ENCODE results near the gene STXBP5L.

STXBP5L gene

DNA sequence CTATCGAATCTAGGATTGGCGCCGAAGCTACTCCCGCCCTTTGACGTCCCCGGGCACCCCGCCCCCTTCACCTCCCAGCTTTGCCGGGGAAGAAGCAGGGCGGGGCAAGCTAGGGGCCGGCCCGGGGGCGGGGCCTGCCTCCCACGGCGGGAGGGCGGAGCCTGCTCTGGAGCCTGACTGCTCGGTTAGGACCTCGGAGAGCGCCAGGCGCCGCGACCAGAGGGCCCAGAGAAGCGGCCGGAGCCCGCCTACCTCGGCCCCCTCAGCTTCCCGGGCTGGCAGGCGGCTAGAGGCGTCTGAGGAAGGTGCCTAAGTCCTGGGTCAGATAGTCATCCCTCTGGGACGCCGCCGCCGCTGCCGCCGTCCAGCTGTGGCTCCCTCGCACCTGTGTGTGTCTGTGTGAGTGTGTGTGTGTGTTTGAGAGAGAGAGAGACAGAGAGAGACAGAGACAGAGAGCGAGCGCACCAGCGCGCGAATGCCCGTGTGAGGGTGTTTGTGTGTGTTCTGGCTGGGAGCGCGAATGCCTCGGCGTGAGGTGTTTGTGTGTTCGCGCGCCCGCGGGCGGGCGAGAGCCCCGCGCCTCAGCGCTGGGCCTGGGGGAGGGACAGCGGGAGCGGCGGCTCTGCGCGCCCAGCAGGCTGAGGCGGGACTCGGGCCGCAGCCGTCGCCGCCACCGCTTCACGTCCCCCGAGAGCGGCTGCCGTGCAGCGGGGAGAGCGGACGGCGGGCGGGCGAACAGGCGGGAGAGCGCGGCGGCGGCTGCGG lies at the start of gene STXBP5L:
Gene STXBP5L, plus strand, starts transcription at position 176 of the 765 bp plus-strand sequence. CDS start 1,374 bp downstream, outside the sequence.
- peaks cover 62% of the 10 kb centered on the region for H3K27me3 ChIP-seq
- no peak within 1 kb of the TSS for H3K4me3 ChIP-seq (ENCODE audit: low read depth in 1 of 2, low read length in 1 of 2)
- TF ChIP-seq, protein P1, sequence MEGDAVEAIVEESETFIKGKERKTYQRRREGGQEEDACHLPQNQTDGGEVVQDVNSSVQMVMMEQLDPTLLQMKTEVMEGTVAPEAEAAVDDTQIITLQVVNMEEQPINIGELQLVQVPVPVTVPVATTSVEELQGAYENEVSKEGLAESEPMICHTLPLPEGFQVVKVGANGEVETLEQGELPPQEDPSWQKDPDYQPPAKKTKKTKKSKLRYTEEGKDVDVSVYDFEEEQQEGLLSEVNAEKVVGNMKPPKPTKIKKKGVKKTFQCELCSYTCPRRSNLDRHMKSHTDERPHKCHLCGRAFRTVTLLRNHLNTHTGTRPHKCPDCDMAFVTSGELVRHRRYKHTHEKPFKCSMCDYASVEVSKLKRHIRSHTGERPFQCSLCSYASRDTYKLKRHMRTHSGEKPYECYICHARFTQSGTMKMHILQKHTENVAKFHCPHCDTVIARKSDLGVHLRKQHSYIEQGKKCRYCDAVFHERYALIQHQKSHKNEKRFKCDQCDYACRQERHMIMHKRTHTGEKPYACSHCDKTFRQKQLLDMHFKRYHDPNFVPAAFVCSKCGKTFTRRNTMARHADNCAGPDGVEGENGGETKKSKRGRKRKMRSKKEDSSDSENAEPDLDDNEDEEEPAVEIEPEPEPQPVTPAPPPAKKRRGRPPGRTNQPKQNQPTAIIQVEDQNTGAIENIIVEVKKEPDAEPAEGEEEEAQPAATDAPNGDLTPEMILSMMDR (IDR thresholded peaks at IDR 0.05): no peak
- peaks cover 4 to 10% of the 10 kb centered on the region in 2 experiments for H3K4me1 ChIP-seq (ENCODE audit: control insufficient read depth in 1 of 2, insufficient read depth in 1 of 2, low read depth in 1 of 2, low read length in 1 of 2)
- H3K27ac ChIP-seq: no peak within 1 kb of the TSS
- H3K9me3 ChIP-seq: no peaks in the 10 kb centered on the region
- no peaks in the 10 kb centered on the region for H3K36me3 ChIP-seq

DNA sequence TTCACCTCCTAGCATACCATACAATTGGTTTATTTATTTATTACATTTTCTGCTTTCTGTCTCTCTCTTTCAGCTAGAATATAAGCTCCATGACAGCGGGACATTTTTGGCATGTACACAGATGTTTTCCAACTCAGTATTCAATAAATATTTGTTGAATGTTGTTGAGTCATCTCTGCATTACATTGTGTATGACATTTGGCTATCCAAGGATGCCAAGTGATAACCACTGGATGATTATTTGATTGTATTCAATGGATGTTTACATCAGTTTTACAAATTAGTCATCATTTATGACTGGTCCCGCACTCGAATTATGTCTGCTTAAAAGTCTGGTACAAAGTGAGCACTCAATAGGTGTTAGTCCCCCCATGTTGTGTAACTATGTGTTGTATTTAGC lies 49.5 kb upstream of the STXBP5L start:
- H3K9me3 ChIP-seq: no peaks in the 10 kb centered on the region
- no peaks in the 10 kb centered on the region for H3K4me1 ChIP-seq (ENCODE audit: control insufficient read depth in 1 of 2, insufficient read depth in 1 of 2, low read depth in 1 of 2, low read length in 1 of 2)
- TF ChIP-seq, protein P1 (IDR thresholded peaks at IDR 0.05): no peak
- no peak overlapping the region for H3K27ac ChIP-seq
- H3K27me3 ChIP-seq: no peaks in the 10 kb centered on the region
- no peak overlapping the region for H3K4me3 ChIP-seq (ENCODE audit: low read depth in 1 of 2, low read length in 1 of 2)
- H3K36me3 ChIP-seq: no peaks in the 10 kb centered on the region

DNA sequence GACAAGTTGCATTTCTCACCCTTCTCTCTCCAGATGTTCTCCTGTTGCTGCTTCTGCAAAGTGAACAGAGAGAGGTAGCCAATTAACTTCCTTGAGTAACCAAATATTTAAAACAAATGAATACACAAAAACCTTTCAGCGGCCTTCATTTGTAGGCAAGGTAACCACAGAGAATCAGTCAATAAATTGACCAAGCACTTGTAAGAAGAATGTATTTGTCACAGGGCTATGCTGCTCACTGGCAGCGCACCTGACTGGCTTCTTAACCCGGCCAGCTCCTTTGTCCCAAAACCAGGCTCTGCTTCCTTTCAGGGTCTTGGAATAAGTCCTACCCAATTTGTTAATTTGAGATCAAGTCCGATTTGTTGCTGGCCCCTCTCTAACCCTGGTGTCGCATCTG lies 43.5 kb upstream of the STXBP5L start:
- TF ChIP-seq, protein P1 (IDR thresholded peaks at IDR 0.05): no peak
- Histone ChIP-seq H3K4me3 (ENCODE audit: low read depth in 1 of 2, low read length in 1 of 2) (no peak overlapping the region), H3K27me3 (no peaks in the 10 kb centered on the region), H3K9me3 (no peaks in the 10 kb centered on the region), H3K27ac (no peak overlapping the region), H3K4me1 (ENCODE audit: control insufficient read depth in 1 of 2, insufficient read depth in 1 of 2, low read depth in 1 of 2, low read length in 1 of 2) (no peaks in the 10 kb centered on the region), H3K36me3 (no peaks in the 10 kb centered on the region)

DNA sequence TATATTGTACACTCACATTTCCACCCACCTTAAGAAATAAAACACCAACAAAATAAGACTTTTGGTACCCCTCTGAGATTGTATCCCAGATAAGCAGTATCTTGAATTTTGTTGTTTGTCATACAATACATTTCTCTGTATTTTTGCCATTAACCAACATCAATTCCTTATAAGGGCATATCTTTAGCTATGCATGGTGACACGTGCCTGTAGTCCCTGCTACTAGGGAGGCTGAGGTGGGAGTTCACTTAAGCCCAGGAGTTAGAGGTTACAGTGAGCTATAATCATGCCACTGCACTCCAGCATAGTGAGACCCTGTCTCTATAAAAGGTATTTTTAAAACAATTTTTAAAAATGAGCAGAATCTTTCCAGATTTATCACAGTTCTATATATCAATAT lies 32.5 kb upstream of the STXBP5L start:
- H3K27me3 ChIP-seq: no peaks in the 10 kb centered on the region
- no peaks in the 10 kb centered on the region for H3K9me3 ChIP-seq
- H3K36me3 ChIP-seq: no peaks in the 10 kb centered on the region
- TF ChIP-seq, protein P1 (IDR thresholded peaks at IDR 0.05): no peak
- H3K27ac ChIP-seq: no peak overlapping the region
- H3K4me1 ChIP-seq (ENCODE audit: control insufficient read depth in 1 of 2, insufficient read depth in 1 of 2, low read depth in 1 of 2, low read length in 1 of 2): no peaks in the 10 kb centered on the region
- no peak overlapping the region for H3K4me3 ChIP-seq (ENCODE audit: low read depth in 1 of 2, low read length in 1 of 2)

DNA sequence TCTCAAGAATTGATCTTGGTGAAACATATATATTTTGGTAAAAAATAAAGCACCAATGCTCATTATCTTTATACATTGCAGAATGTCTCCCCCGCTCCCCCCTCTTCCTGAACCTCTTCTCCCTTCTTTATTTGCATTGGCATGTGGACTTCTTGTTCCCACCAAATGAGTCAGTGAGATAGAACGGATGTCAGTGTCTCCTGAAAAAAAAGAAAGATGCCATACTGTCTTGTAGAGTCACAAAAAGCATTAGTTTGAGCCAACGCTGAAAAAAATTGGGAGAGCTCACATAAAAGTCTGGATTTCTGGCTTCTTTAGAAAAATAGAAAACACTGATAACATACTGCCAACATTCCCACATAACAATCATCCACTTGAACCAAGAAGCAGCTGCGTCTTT lies 32.0 kb upstream of the STXBP5L start:
- H3K27ac ChIP-seq: no peak overlapping the region
- H3K4me1 ChIP-seq (ENCODE audit: control insufficient read depth in 1 of 2, insufficient read depth in 1 of 2, low read depth in 1 of 2, low read length in 1 of 2): no peaks in the 10 kb centered on the region
- H3K4me3 ChIP-seq (ENCODE audit: low read depth in 1 of 2, low read length in 1 of 2): no peak overlapping the region
- TF ChIP-seq, protein P1 (IDR thresholded peaks at IDR 0.05): no peak
- H3K27me3 ChIP-seq: no peaks in the 10 kb centered on the region
- H3K36me3 ChIP-seq: no peaks in the 10 kb centered on the region
- no peaks in the 10 kb centered on the region for H3K9me3 ChIP-seq

All from neutrophil (primary cell).